Astrocyte (in vitro differentiated cells and primary cell): ENCODE results near the gene ABCA6. TPM values are rescaled to one million over a fixed set of nuclear protein-coding genes. Genes with fewer than 3 reads are reported as not detected.

Source experiments
- DNase-seq: peaks from one replicate; pipeline ENCODE4 v3.0.0-alpha.2; 2010; ENCODE audit warnings: low read depth
- FAIRE-seq: peaks from 2 replicates; lab custom pipeline; 2011; peaks lifted over from hg19 to GRCh38; lab: Jason Lieb, UNC
- H2AFZ ChIP-seq: 2 replicates; pipeline ENCODE4 v1.6.0; 2012; ENCODE audit warnings: low read depth, low read length, inconsistent platforms
- H3K27ac ChIP-seq: 2 replicates; pipeline ENCODE4 v1.5.1; 2011; ENCODE audit warnings: low read depth, low read length, inconsistent platforms
- H3K27me3 ChIP-seq: 2 replicates; pipeline ENCODE4 v1.6.0; 2011; ENCODE audit warnings: low read length, inconsistent platforms; ENCODE audit not compliant: insufficient read depth
- H3K36me3 ChIP-seq: 2 replicates; pipeline ENCODE4 v1.5.1; 2011; ENCODE audit warnings: low read length, inconsistent platforms; ENCODE audit not compliant: insufficient read depth
- H3K4me1 ChIP-seq: 2 replicates; pipeline ENCODE4 v1.5.1; 2011; ENCODE audit warnings: low read length, inconsistent platforms; ENCODE audit not compliant: insufficient read depth
- H3K4me2 ChIP-seq: 2 replicates; pipeline ENCODE4 v1.6.0; 2012; ENCODE audit warnings: low read length, inconsistent platforms
- H3K4me3 ChIP-seq: 2 replicates; pipeline ENCODE4 v1.5.1; 2011; ENCODE audit warnings: low read depth, mild to moderate bottlenecking, low read length, inconsistent platforms; ENCODE audit not compliant: insufficient read depth
- H3K79me2 ChIP-seq: 2 replicates; pipeline ENCODE4 v1.6.0; 2012; ENCODE audit warnings: mild to moderate bottlenecking, low read length, inconsistent platforms; ENCODE audit not compliant: insufficient read depth
- H3K9ac ChIP-seq: 2 replicates; pipeline ENCODE4 v1.6.0; 2012; ENCODE audit warnings: mild to moderate bottlenecking, low read length, inconsistent platforms
- H3K9me3 ChIP-seq: 2 replicates; pipeline ENCODE4 v1.5.1; 2012; ENCODE audit warnings: low read depth, mild to moderate bottlenecking, low read length, inconsistent platforms; ENCODE audit not compliant: insufficient read depth
- H4K20me1 ChIP-seq: 2 replicates; pipeline ENCODE4 v1.6.0; 2012; ENCODE audit warnings: low read length, inconsistent platforms; ENCODE audit not compliant: insufficient read depth
- H3K27ac Mint-ChIP-seq: one replicate; pipeline ENCODE4 v1.8.0; 2021; ENCODE audit warnings: mild to moderate bottlenecking, mixed read lengths; ENCODE audit not compliant: unreplicated experiment
- H3K27me3 Mint-ChIP-seq: one replicate; pipeline ENCODE4 v1.8.0; 2021; ENCODE audit warnings: low read depth, mixed read lengths; ENCODE audit not compliant: unreplicated experiment
- H3K36me3 Mint-ChIP-seq: one replicate; pipeline ENCODE4 v1.8.0; 2021; ENCODE audit warnings: low read depth, mixed read lengths; ENCODE audit not compliant: unreplicated experiment
- H3K4me1 Mint-ChIP-seq: one replicate; pipeline ENCODE4 v1.8.0; 2021; ENCODE audit warnings: low read depth, mixed read lengths; ENCODE audit not compliant: unreplicated experiment
- H3K4me3 Mint-ChIP-seq: one replicate; pipeline ENCODE4 v1.8.0; 2021; ENCODE audit warnings: mild to moderate bottlenecking, moderate library complexity, mixed read lengths; ENCODE audit not compliant: unreplicated experiment
- H3K9me3 Mint-ChIP-seq: one replicate; pipeline ENCODE4 v1.8.0; 2021; ENCODE audit warnings: mild to moderate bottlenecking, mixed read lengths; ENCODE audit not compliant: unreplicated experiment
- CTCF ChIP-seq: IDR thresholded peaks from 2 replicates; pipeline ENCODE4 v1.5.1; 2011; ENCODE audit warnings: low read depth, mild to moderate bottlenecking, inconsistent platforms, low read length, moderate library complexity; ENCODE audit not compliant: insufficient read depth
- EZH2 ChIP-seq: IDR thresholded peaks from 2 replicates; pipeline ENCODE4 v1.6.1; 2012; ENCODE audit warnings: mild to moderate bottlenecking, low read length, inconsistent platforms; ENCODE audit not compliant: insufficient read depth
- total RNA-seq: library from RNA; stranded (reverse); gene quantifications from 2 replicates; pipeline ENCODE4 v1.2.1, GENCODE V29; 2021

The ABCA6 gene
- total RNA-seq, 1 donor from 2014 or later: not detected

- TF ChIP-seq CTCF (no peak), EZH2 (no peak)
- H3K79me2 ChIP-seq: no peaks in the 10 kb centered on the region
- FAIRE-seq (no peak), DNase-seq (no peak)
- H2AFZ ChIP-seq: no peak overlapping the region
- Mint-ChIP-seq H3K27me3 (no peaks in the 10 kb centered on the region), H3K9me3 (peaks cover 3% of the 10 kb centered on the region), H3K27ac (no peak overlapping the region), H3K36me3 (no peaks in the 10 kb centered on the region), H3K4me1 (no peaks in the 10 kb centered on the region), H3K4me3 (no peak overlapping the region)
- peaks cover 4% of the 10 kb centered on the region for H3K9me3 ChIP-seq
- H3K4me3 ChIP-seq: no peak overlapping the region
- no peaks in the 10 kb centered on the region for H3K27me3 ChIP-seq
- H3K9ac ChIP-seq: no peak overlapping the region
- H3K4me1 ChIP-seq: no peaks in the 10 kb centered on the region
- no peak overlapping the region for H3K4me2 ChIP-seq
- H4K20me1 ChIP-seq: no peaks in the 10 kb centered on the region
- no peaks in the 10 kb centered on the region for H3K36me3 ChIP-seq
- no peak overlapping the region for H3K27ac ChIP-seq
These were observed 55.1 kb downstream of the ABCA6 start for GRCh38 chr17:69086641-69087040.

GRCh38 chr17:69084911-69085310 is 56.8 kb downstream of the ABCA6 start:
- Mint-ChIP-seq H3K27me3 (no peaks in the 10 kb centered on the region), H3K9me3 (peaks cover 3% of the 10 kb centered on the region), H3K4me3 (no peak overlapping the region), H3K4me1 (no peaks in the 10 kb centered on the region), H3K27ac (no peak overlapping the region), H3K36me3 (no peaks in the 10 kb centered on the region)
- TF ChIP-seq CTCF: no peak
- TF ChIP-seq EZH2: no peak
- no peak overlapping the region for H3K4me3 ChIP-seq
- H3K4me1 ChIP-seq: no peaks in the 10 kb centered on the region
- H3K9me3 ChIP-seq: peaks cover 4% of the 10 kb centered on the region
- H4K20me1 ChIP-seq: no peaks in the 10 kb centered on the region
- no peaks in the 10 kb centered on the region for H3K27me3 ChIP-seq
- no peak for DNase-seq
- FAIRE-seq: no peak
- no peak overlapping the region for H2AFZ ChIP-seq
- H3K4me2 ChIP-seq: no peak overlapping the region
- no peaks in the 10 kb centered on the region for H3K79me2 ChIP-seq
- no peak overlapping the region for H3K27ac ChIP-seq
- no peaks in the 10 kb centered on the region for H3K36me3 ChIP-seq
- no peak overlapping the region for H3K9ac ChIP-seq

- H3K27ac ChIP-seq: no peak overlapping the region
- H3K4me1 ChIP-seq: no peaks in the 10 kb centered on the region
- FAIRE-seq (no peak), DNase-seq (no peak)
- H3K27ac Mint-ChIP-seq: no peak overlapping the region
- no peaks in the 10 kb centered on the region for H3K27me3 ChIP-seq
- H3K36me3 Mint-ChIP-seq: no peaks in the 10 kb centered on the region
- no peaks in the 10 kb centered on the region for H3K79me2 ChIP-seq
- no peak overlapping the region for H2AFZ ChIP-seq
- no peaks in the 10 kb centered on the region for H3K36me3 ChIP-seq
- H3K9me3 Mint-ChIP-seq: peaks cover 3% of the 10 kb centered on the region
- TF ChIP-seq EZH2: no peak
- no peak for TF ChIP-seq CTCF
- H3K4me2 ChIP-seq: no peak overlapping the region
- H3K27me3 Mint-ChIP-seq: no peaks in the 10 kb centered on the region
- no peaks in the 10 kb centered on the region for H4K20me1 ChIP-seq
- H3K4me3 Mint-ChIP-seq: no peak overlapping the region
- H3K4me1 Mint-ChIP-seq: no peaks in the 10 kb centered on the region
- H3K9ac ChIP-seq: no peak overlapping the region
- H3K9me3 ChIP-seq: peaks cover 4% of the 10 kb centered on the region
- no peak overlapping the region for H3K4me3 ChIP-seq
These were observed 59.0 kb downstream of the ABCA6 start for GRCh38 chr17:69082696-69083095.
